ENCODE results near the gene OTOG.

GRCh38 chr11:17643506-17644405 lies 96.7 kb downstream of the OTOG start:
- TF ChIP-seq CTCF (IDR thresholded peaks at IDR 0.05; ENCODE audit: low read depth, low read length, poor library complexity, severe bottlenecking) (no peak), EZH2phosphoT487 (IDR thresholded peaks at IDR 0.05; ENCODE audit: borderline replicate concordance, low read length) (no peak)

Data from DOHH2 (cell line).